K562 (cell line): ENCODE data around the gene PLAAT5. TPM values are rescaled to one million over a fixed set of nuclear protein-coding genes. Genes with fewer than 3 reads are reported as not detected.

Source experiments
- CAMTA2 ChIP-seq: fragments of 250-450 bp; sonication (Bioruptor Pico); conservative IDR thresholded peaks from 2 replicates; pipeline ENCODE4 v1.5.1; 2022
- ELF2 ChIP-seq: fragments of 250-450 bp; sonication (Bioruptor Pico); IDR thresholded peaks from 2 replicates; pipeline ENCODE4 v1.5.0; 2021; ENCODE audit warnings: mild to moderate bottlenecking
- EZH2 ChIP-seq: IDR thresholded peaks from 2 replicates; pipeline ENCODE4 v1.6.1; 2012; ENCODE audit warnings: low read depth, mild to moderate bottlenecking, inconsistent platforms, low read length, borderline replicate concordance
- HNRNPL ChIP-seq: fragments of 200-400 bp; formaldehyde crosslinking; IDR thresholded peaks from 2 replicates; pipeline ENCODE4 v1.6.1; 2017; ENCODE audit warnings: low read depth, mild to moderate bottlenecking, low read length
- JUND ChIP-seq, 2 experiments: IDR thresholded peaks; 2 replicates in 1 of 2; 3 replicates in 1 of 2; pipeline ENCODE4 v1.6.1; 2011; ENCODE audit warnings: borderline replicate concordance in 2 of 2, low read depth in 2 of 2, low read length in 2 of 2, improper control_type of control experiment in 1 of 2, missing biosample characterization in 1 of 2, missing genetic modification characterization in 1 of 2, missing genetic modification reagents in 1 of 2
- MIER1 ChIP-seq: fragments of 450-650 bp; IDR thresholded peaks from 2 replicates; pipeline ENCODE4 v1.6.1; 2016; ENCODE audit warnings: antibody characterized with exemption, mild to moderate bottlenecking, low read depth
- NFXL1 ChIP-seq: fragments of 450-650 bp; formaldehyde crosslinking; IDR thresholded peaks from 2 replicates; pipeline ENCODE4 v1.4.0; 2021; ENCODE audit warnings: mild to moderate bottlenecking
- RBM22 ChIP-seq: fragments of 200-400 bp; formaldehyde crosslinking; IDR thresholded peaks from 2 replicates; pipeline ENCODE4 v1.6.1; 2018; ENCODE audit warnings: low read length, low read depth; ENCODE audit not compliant: poor library complexity, severe bottlenecking
- RFX1 ChIP-seq: fragments of 450-650 bp; IDR thresholded peaks from 2 replicates; pipeline ENCODE4 v1.6.1; 2016; ENCODE audit warnings: mild to moderate bottlenecking, moderate library complexity
- SMARCE1 ChIP-seq: fragments of 450-650 bp; IDR thresholded peaks from 2 replicates; pipeline ENCODE4 v1.7.1; 2016; ENCODE audit warnings: mild to moderate bottlenecking
- SRSF7 ChIP-seq: fragments of 200-400 bp; formaldehyde crosslinking; optimal IDR thresholded peaks from 2 replicates; pipeline ENCODE3; 2017; ENCODE audit warnings: mild to moderate bottlenecking, low read depth, low read length
- TARDBP ChIP-seq: fragments of 450-650 bp; IDR thresholded peaks from 2 replicates; pipeline ENCODE4 v1.6.1; 2016
- TCF7 ChIP-seq: sonication (generic); IDR thresholded peaks from 2 replicates; pipeline ENCODE4 v1.6.1; 2016; ENCODE audit warnings: antibody characterized with exemption, borderline replicate concordance
- TFAP4 ChIP-seq: sonication (generic); formaldehyde crosslinking; IDR thresholded peaks from 2 replicates; pipeline ENCODE4 v1.8.0; 2022; ENCODE audit warnings: missing genetic modification reagents, mild to moderate bottlenecking, moderate library complexity, borderline replicate concordance
- TRIM28 ChIP-seq: fragments of 450-650 bp; IDR thresholded peaks from 2 replicates; pipeline ENCODE4 v1.6.1; 2017
- VEZF1 ChIP-seq: fragments of 200-800 bp; sonication (Bioruptor generic); IDR thresholded peaks from 2 replicates; pipeline ENCODE4 v1.6.1; 2017; ENCODE audit warnings: missing genetic modification characterization, missing compliant biosample characterization
- ZNF384 ChIP-seq: IDR thresholded peaks from 2 replicates; pipeline ENCODE4 v1.6.1; 2012; ENCODE audit warnings: low read depth, low read length, improper control_type of control experiment
- ZNF398 ChIP-seq: fragments of 250-450 bp; sonication (Bioruptor Pico); IDR thresholded peaks from 2 replicates; pipeline ENCODE4 v1.8.0; 2021; ENCODE audit warnings: moderate library complexity, mild to moderate bottlenecking, inconsistent platforms
- polyA plus RNA-seq, 8 experiments: library from polyadenylated mRNA; depleted of rRNA in 4 of 8; stranded (reverse) in 5 of 8; unstranded in 3 of 8; fragments of >200 nt; fragmentation: Nextera tagmentation in 2 of 8; fragmentation: Illumina TruSeq in 1 of 8; extraction: Ambion mirVana in 2 of 8; extraction: Trizol in 1 of 8; gene quantifications; 2 replicates each; pipeline versions ENCODE4 v1.2.1 to v1.2.3, GENCODE V29; 2011 to 2014; ENCODE audit warnings: inconsistent platforms in 1 of 8, missing spikeins in 1 of 8
- total RNA-seq, 7 experiments: library from RNA; depleted of rRNA in 6 of 7; stranded (reverse); fragments of >200 nt in 6 of 7; fragmentation: Illumina TruSeq in 2 of 7; extraction: Trizol in 2 of 7; gene quantifications; 2 replicates each; pipeline versions ENCODE4 v1.2.1 to v1.2.3, GENCODE V29; 2011 to 2021; ENCODE audit warnings: low replicate concordance in 1 of 7
- TF ChIP-seq, protein P1 (sequence below), 3 experiments: fragments of 200-800 bp in 1 of 3; sonication (Bioruptor generic) in 1 of 3; sonication (generic) in 1 of 3; formaldehyde crosslinking in 1 of 3; IDR thresholded peaks; 2 replicates each; pipeline versions ENCODE4 v1.6.1 to v1.8.0; 2016 to 2022; ENCODE audit warnings: mild to moderate bottlenecking in 2 of 3, missing compliant biosample characterization in 2 of 3, missing genetic modification characterization in 2 of 3, missing genetic modification reagents in 1 of 3
- TF ChIP-seq, protein P2 (sequence below): fragments of 450-650 bp; conservative IDR thresholded peaks from 2 replicates; pipeline ENCODE4 v1.6.1; 2016; ENCODE audit warnings: missing genetic modification characterization, low read depth, mild to moderate bottlenecking, missing compliant biosample characterization, moderate library complexity

Gene PLAAT5
- total and polyA plus RNA-seq, 9 of the 15 experiments (the other 6 are each of a cell fraction or from before 2014, with no cell fraction given), result not detected

DNA sequence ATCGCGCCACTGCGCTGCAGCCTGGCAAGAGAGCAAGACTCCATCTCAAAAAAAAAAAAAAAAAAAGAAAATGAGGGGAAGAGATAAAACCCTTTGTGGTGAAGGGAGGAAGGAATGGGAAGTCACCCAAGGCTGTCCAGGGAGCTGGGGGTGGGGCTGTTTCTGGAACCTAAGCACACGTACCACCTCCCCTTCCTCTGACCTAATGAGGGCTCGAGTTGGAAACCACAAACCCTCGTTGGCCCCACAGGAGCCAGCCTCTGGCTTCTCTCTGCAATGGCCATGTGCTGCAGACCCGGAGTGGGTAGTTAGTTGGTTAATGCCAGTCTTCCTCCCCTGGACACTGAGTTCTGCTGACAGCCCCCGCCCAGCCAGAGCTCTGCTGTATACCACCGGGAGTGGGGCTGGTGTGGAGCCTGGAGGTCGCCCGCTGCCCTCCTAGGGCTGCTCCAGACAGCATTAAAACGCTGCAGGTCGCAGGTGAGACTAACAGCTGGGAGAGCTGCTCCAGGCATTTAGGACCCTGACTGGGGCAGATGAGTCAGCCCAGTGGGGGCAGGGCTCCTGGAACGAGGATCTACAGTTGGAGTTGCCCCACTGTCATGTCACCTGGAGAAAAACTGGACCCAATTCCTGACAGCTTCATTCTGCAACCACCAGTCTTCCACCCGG is 15.0 kb upstream of the PLAAT5 start, which contains the start of gene LGALS12 (continued):
- TF ChIP-seq JUND (IDR thresholded peaks at IDR 0.05; ENCODE audit: borderline replicate concordance, low read depth, low read length) (peak; percentile 88), JUND (tag; IDR thresholded peaks at IDR 0.05; ENCODE audit: borderline replicate concordance, low read depth, low read length) (peak; percentile 77; the same call in 2 of the 3 replicates), SMARCE1 (0 out of 2 replicates have a peak, but pooled peaks have one; percentile 42), SRSF7 (no peak), TCF7 (no peak), CAMTA2 (CRISPR knock-in tag) (no peak), RBM22 (no peak), MIER1 (no peak), ZNF384 (peak; percentile 91), TARDBP (no peak), ELF2 (no peak), RFX1 (no peak), TFAP4 (peak; percentile 69), EZH2 (no peak), VEZF1 (CRISPR knock-in tag) (peak; percentile 59), NFXL1 (no peak), ZNF398 (no peak), HNRNPL (no peak), TRIM28 (no peak)
- TF ChIP-seq, protein P1, sequence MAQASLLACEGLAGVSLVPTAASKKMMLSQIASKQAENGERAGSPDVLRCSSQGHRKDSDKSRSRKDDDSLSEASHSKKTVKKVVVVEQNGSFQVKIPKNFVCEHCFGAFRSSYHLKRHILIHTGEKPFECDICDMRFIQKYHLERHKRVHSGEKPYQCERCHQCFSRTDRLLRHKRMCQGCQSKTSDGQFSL (CRISPR knock-in tag; IDR thresholded peaks at IDR 0.05), result 0 out of 2 replicates have a peak, but pooled peaks have one; percentile 9
- TF ChIP-seq, protein P1 (tag; IDR thresholded peaks at IDR 0.05), result no peak
- TF ChIP-seq, protein P2, sequence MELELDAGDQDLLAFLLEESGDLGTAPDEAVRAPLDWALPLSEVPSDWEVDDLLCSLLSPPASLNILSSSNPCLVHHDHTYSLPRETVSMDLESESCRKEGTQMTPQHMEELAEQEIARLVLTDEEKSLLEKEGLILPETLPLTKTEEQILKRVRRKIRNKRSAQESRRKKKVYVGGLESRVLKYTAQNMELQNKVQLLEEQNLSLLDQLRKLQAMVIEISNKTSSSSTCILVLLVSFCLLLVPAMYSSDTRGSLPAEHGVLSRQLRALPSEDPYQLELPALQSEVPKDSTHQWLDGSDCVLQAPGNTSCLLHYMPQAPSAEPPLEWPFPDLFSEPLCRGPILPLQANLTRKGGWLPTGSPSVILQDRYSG (tag), result no peak
